ENCODE measurements around the gene DIPK1B. TPM values are rescaled to one million over a fixed set of nuclear protein-coding genes. Genes with fewer than 3 reads are reported as not detected.

DIPK1B gene
- total RNA-seq, 1 donor from 2014 or later, result 17.1 TPM

DNA sequence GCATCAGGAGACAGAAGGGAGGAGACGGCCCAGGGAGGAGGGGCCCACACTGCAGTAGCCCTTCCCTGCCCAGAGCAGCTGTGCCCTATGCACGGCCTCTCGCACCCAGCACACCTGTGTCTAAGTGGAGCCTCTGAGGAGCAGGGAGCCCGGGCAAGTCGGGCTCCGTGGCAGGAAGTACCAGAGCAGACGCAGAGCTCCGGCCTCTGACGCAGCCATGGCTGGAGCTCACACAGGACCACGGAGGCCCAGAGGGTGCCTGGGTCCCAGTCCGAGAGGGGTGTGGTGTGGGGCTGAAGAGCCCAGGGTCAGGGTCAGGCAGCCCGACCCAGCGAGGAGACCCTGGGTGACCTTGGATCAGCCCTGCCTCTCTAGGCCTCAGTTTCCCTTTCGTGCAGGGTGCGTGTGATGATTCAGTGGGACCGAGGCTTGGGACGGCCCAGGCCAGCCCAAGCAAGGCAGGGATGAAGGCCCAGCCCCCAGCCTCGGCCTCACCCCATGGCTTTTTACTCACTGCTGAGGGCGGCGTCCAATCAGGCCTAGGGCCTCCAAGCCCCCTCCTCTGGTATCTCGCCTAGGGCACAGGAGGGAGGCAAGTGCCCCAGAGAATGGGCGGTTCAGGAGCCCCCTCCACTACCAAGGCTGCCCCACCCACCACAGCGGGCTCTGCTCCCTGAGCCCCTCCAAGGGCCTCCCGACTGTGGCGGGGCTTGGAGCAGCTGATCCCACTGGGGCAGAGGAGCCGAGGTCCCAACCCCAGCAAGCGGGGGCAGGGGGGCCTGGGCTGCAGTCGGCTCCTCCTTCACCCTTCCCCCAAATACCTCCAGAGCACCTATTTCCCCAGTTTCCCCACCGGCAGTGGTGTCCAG is 20.8 kb upstream of the DIPK1B start:
- DNase-seq (ENCODE audit: low read depth), result no peak
- no peaks in the 10 kb centered on the region for H3K36me3 ChIP-seq (ENCODE audit: control insufficient read depth, insufficient read depth, low read length)
- TF ChIP-seq, protein P1, sequence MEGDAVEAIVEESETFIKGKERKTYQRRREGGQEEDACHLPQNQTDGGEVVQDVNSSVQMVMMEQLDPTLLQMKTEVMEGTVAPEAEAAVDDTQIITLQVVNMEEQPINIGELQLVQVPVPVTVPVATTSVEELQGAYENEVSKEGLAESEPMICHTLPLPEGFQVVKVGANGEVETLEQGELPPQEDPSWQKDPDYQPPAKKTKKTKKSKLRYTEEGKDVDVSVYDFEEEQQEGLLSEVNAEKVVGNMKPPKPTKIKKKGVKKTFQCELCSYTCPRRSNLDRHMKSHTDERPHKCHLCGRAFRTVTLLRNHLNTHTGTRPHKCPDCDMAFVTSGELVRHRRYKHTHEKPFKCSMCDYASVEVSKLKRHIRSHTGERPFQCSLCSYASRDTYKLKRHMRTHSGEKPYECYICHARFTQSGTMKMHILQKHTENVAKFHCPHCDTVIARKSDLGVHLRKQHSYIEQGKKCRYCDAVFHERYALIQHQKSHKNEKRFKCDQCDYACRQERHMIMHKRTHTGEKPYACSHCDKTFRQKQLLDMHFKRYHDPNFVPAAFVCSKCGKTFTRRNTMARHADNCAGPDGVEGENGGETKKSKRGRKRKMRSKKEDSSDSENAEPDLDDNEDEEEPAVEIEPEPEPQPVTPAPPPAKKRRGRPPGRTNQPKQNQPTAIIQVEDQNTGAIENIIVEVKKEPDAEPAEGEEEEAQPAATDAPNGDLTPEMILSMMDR (IDR thresholded peaks at IDR 0.05; ENCODE audit: insufficient read depth, low read length, poor library complexity, severe bottlenecking), result no peak

DNA sequence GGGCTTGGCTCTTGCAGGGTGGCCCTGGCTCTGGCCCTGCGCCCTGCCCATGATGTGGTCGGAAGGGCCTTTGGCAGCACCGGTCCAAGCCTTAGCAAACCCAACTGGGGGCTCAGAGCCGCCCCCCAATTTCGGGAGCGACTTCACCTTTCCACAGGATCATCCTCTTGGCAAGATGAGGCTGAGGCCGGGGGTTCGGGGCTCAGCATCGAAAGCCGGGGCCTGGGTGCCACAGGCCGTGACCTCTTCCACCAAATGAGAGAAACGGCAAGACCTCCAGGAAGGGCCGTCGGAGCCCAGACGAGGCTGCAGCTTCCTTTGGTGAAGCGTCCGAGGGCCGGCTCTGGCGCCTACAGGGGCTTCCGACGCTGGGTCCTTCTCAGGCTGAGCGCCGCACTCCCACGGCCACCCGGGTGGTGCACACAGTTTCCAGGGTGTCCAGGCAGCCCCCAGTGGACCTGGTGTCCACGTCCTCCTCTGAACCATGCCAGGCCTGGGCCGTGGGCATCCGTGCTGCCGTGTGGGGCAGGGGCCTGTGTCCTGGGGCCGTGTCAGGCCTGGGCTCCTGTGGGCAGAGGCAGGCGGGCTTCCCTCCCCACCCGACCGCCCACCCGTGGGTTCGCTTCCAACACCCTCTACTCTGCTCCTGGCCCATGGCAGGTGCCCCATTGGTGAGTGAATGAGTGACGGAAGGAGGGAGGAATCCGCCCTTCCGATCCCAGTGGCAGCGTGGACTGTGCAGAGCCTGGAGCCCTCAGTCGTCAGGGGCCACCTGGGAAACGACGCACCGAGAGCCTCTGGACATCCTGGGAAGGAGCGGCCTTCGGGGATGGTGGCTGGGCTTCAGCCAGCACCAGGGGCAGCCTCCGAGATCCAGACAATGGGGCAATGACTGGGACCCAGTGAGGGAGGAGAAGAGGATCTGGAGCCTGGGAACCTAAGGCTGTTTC is 19.9 kb upstream of the DIPK1B start:
- no peak for DNase-seq (ENCODE audit: low read depth)
- Histone ChIP-seq H3K27me3 (ENCODE audit: control insufficient read depth, insufficient read depth, low read length) (peaks cover under 1% of the 10 kb centered on the region), H3K4me3 (ENCODE audit: low read depth, low read length) (no peak overlapping the region), H3K36me3 (ENCODE audit: control insufficient read depth, insufficient read depth, low read length) (no peaks in the 10 kb centered on the region)
- TF ChIP-seq, protein P1 (IDR thresholded peaks at IDR 0.05; ENCODE audit: insufficient read depth, low read length, poor library complexity, severe bottlenecking), result no peak

More for the DNA sequence above, 20.8 kb upstream of the DIPK1B start:
- Histone ChIP-seq H3K27me3 (ENCODE audit: control insufficient read depth, insufficient read depth, low read length) (no peaks in the 10 kb centered on the region), H3K4me3 (ENCODE audit: low read depth, low read length) (no peak overlapping the region)

- H3K27me3 ChIP-seq (ENCODE audit: control insufficient read depth, insufficient read depth, low read length), result peaks cover 4% of the 10 kb centered on the region
- DNase-seq (ENCODE audit: low read depth), result no peak
- TF ChIP-seq, protein P1 (IDR thresholded peaks at IDR 0.05; ENCODE audit: insufficient read depth, low read length, poor library complexity, severe bottlenecking), result no peak
Measured at GRCh38 chr9:136693135-136693489, 19.3 kb upstream of the DIPK1B start.

DNA sequence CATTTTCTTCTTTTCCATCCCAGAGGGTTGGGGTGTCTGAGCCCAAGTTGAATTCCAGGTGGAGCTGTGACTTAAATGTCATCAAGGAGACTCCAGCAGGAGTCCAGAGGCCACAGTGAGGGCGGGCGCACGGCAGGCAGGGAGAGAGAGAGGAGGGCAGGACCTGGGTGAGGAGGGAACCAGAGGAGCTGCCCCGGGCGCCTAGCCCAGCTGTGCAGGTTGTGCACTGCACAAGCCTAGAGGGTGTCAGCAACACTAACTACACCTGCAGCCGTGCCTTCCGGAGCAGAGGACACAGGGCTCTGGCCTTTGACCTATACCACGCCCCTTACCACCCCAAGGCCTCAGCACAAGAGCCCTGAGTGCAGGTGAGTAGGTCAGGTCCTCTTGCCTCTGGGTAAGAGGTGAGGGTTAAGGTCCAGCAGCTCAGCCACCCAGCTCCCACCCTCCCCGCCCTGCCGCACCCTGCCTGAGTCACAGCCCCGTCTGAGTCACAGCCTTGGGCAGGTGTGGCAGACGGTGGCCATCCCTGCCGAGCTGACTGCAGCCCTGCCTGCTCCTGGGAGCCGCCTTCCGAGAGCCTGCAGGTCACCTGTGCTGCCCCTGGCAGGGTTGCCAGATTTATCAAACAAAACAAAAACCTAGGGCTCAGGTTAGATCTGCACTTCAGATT is 18.7 kb upstream of the DIPK1B start:
- TF ChIP-seq, protein P1 (IDR thresholded peaks at IDR 0.05; ENCODE audit: insufficient read depth, low read length, poor library complexity, severe bottlenecking), result no peak
- Histone ChIP-seq H3K4me3 (ENCODE audit: low read depth, low read length) (no peak overlapping the region), H3K36me3 (ENCODE audit: control insufficient read depth, insufficient read depth, low read length) (no peaks in the 10 kb centered on the region), H3K27me3 (ENCODE audit: control insufficient read depth, insufficient read depth, low read length) (peaks cover 4% of the 10 kb centered on the region)
- DNase-seq (ENCODE audit: low read depth), result peak; percentile 47

More at GRCh38 chr9:136693135-136693489, 19.3 kb upstream of the DIPK1B start:
- H3K36me3 ChIP-seq (ENCODE audit: control insufficient read depth, insufficient read depth, low read length), result no peaks in the 10 kb centered on the region
- no peak overlapping the region for H3K4me3 ChIP-seq (ENCODE audit: low read depth, low read length)

- TF ChIP-seq, protein P1 (IDR thresholded peaks at IDR 0.05; ENCODE audit: insufficient read depth, low read length, poor library complexity, severe bottlenecking), result peak; percentile 98
- Histone ChIP-seq H3K4me3 (ENCODE audit: low read depth, low read length) (no peak overlapping the region), H3K27me3 (ENCODE audit: control insufficient read depth, insufficient read depth, low read length) (peaks cover 4% of the 10 kb centered on the region), H3K36me3 (ENCODE audit: control insufficient read depth, insufficient read depth, low read length) (no peaks in the 10 kb centered on the region)
- DNase-seq (ENCODE audit: low read depth), result no peak
Measured at GRCh38 chr9:136694163-136694871, 18.1 kb upstream of the DIPK1B start.
